ENCODE results near the gene ARPC4.
"Not testable (repeated sequence)": the region's sequence is repeated elsewhere in the genome, so short reads cannot be mapped to it uniquely, and the experiment has no call there.

ARPC4 gene

GRCh38 chr3:9767418-9767817 lies 25.5 kb upstream of the ARPC4 start:
- peaks cover 19% of the 10 kb centered on the region for H3K27me3 Mint-ChIP-seq (ENCODE audit: low read depth, poor library complexity)
- H3K9me3 Mint-ChIP-seq, result no peaks in the 10 kb centered on the region
- no peak for DNase-seq
- H3K36me3 Mint-ChIP-seq (ENCODE audit: low read depth), result peaks cover 5% of the 10 kb centered on the region
- peaks cover 17% of the 10 kb centered on the region for H3K4me1 Mint-ChIP-seq
- no peak overlapping the region for H3K4me3 Mint-ChIP-seq
- TF ChIP-seq CTCF (IDR thresholded peaks at IDR 0.05), result no peak
- no peak overlapping the region for H3K27ac Mint-ChIP-seq

- no peak for TF ChIP-seq CTCF (IDR thresholded peaks at IDR 0.05)
- Mint-ChIP-seq H3K9me3 (no peaks in the 10 kb centered on the region), H3K36me3 (ENCODE audit: low read depth) (peaks cover 5% of the 10 kb centered on the region), H3K27me3 (ENCODE audit: low read depth, poor library complexity) (peaks cover 24% of the 10 kb centered on the region), H3K27ac (no peak overlapping the region), H3K4me1 (peaks cover 17% of the 10 kb centered on the region), H3K4me3 (no peak overlapping the region)
- DNase-seq, result no peak
These were observed 24.6 kb upstream of the ARPC4 start for GRCh38 chr3:9768141-9768775.

GRCh38 chr3:9769012-9769411 lies 23.9 kb upstream of the ARPC4 start:
- H3K27ac Mint-ChIP-seq, result no peak overlapping the region
- H3K36me3 Mint-ChIP-seq (ENCODE audit: low read depth), result peaks cover 5% of the 10 kb centered on the region
- H3K9me3 Mint-ChIP-seq, result no peaks in the 10 kb centered on the region
- peaks cover 24% of the 10 kb centered on the region for H3K27me3 Mint-ChIP-seq (ENCODE audit: low read depth, poor library complexity)
- peak overlapping the region; percentile 79 for H3K4me3 Mint-ChIP-seq
- peaks cover 17% of the 10 kb centered on the region for H3K4me1 Mint-ChIP-seq
- DNase-seq, result no peak
- no peak for TF ChIP-seq CTCF (IDR thresholded peaks at IDR 0.05)

- Mint-ChIP-seq H3K9me3 (no peaks in the 10 kb centered on the region), H3K27me3 (ENCODE audit: low read depth, poor library complexity) (peaks cover 24% of the 10 kb centered on the region), H3K27ac (no peak within 1 kb of the TSS), H3K4me3 (peak within 1 kb of the TSS; percentile 79), H3K4me1 (peaks cover 17% of the 10 kb centered on the region), H3K36me3 (ENCODE audit: low read depth) (peaks cover 5% of the 10 kb centered on the region)
- no peak for TF ChIP-seq CTCF (IDR thresholded peaks at IDR 0.05)
- peak; percentile 82 for DNase-seq
These were observed 23.2 kb upstream of the ARPC4 start, which contains the start of gene CAMK1 for GRCh38 chr3:9769426-9770275. Gene CAMK1 (minus strand): TSS chr3:9769947. CDS start chr3:9767749, 2,198 bp downstream.

- Mint-ChIP-seq H3K4me1 (peaks cover 17% of the 10 kb centered on the region), H3K9me3 (no peaks in the 10 kb centered on the region), H3K36me3 (ENCODE audit: low read depth) (no peaks in the 10 kb centered on the region), H3K4me3 (peak overlapping the region; percentile 73), H3K27me3 (ENCODE audit: low read depth, poor library complexity) (peaks cover 24% of the 10 kb centered on the region), H3K27ac (no peak overlapping the region)
- no peak for TF ChIP-seq CTCF (IDR thresholded peaks at IDR 0.05)
- DNase-seq, result no peak
These were observed 22.5 kb upstream of the ARPC4 start for GRCh38 chr3:9770276-9770812.

GRCh38 chr3:9771007-9771406 lies 21.9 kb upstream of the ARPC4 start:
- not testable (repeated sequence) for H3K9me3 Mint-ChIP-seq; DNase-seq; H3K36me3 Mint-ChIP-seq (ENCODE audit: low read depth); H3K27ac Mint-ChIP-seq
- Mint-ChIP-seq H3K27me3 (ENCODE audit: low read depth, poor library complexity) (peaks cover 24% of the 10 kb centered on the region), H3K4me3 (peak overlapping the region; percentile 77), H3K4me1 (peaks cover 13% of the 10 kb centered on the region)

Measured in nephron progenitor cell (in vitro differentiated cells).